GM12891 (cell line): Measurements from ENCODE around the gene GDPD4.

ENCODE experiments used
- DNase-seq: peaks from one replicate; pipeline ENCODE4 v3.0.0; 2011; ENCODE audit warnings: low spot score; ENCODE audit not compliant: insufficient read length
- FAIRE-seq: peaks from 2 replicates; lab custom pipeline; 2011; peaks lifted over from hg19 to GRCh38; lab: Jason Lieb, UNC
- PAX5 ChIP-seq: IDR thresholded peaks from 2 replicates; pipeline ENCODE4 v1.6.1; 2011; ENCODE audit warnings: low read length, moderate library complexity, mild to moderate bottlenecking; ENCODE audit not compliant: insufficient read depth, severe bottlenecking
- POLR2A ChIP-seq: IDR thresholded peaks from 2 replicates; pipeline ENCODE4 v1.6.1; 2011; ENCODE audit warnings: low read depth, low read length, control low read depth
- POLR2AphosphoS5 ChIP-seq: IDR thresholded peaks from 2 replicates; pipeline ENCODE4 v1.6.1; 2011; ENCODE audit warnings: low read depth, low read length, control low read depth
- POU2F2 ChIP-seq: IDR thresholded peaks from 2 replicates; pipeline ENCODE4 v1.6.1; 2011; ENCODE audit warnings: low read depth, mild to moderate bottlenecking, control low read depth, low read length, moderate library complexity
- SPI1 ChIP-seq: IDR thresholded peaks from 2 replicates; pipeline ENCODE4 v1.6.1; 2011; ENCODE audit warnings: low read depth, low read length, control low read depth
- TAF1 ChIP-seq: IDR thresholded peaks from 2 replicates; pipeline ENCODE4 v1.6.1; 2011; ENCODE audit warnings: low read depth, low read length, control low read depth

The GDPD4 gene

DNA sequence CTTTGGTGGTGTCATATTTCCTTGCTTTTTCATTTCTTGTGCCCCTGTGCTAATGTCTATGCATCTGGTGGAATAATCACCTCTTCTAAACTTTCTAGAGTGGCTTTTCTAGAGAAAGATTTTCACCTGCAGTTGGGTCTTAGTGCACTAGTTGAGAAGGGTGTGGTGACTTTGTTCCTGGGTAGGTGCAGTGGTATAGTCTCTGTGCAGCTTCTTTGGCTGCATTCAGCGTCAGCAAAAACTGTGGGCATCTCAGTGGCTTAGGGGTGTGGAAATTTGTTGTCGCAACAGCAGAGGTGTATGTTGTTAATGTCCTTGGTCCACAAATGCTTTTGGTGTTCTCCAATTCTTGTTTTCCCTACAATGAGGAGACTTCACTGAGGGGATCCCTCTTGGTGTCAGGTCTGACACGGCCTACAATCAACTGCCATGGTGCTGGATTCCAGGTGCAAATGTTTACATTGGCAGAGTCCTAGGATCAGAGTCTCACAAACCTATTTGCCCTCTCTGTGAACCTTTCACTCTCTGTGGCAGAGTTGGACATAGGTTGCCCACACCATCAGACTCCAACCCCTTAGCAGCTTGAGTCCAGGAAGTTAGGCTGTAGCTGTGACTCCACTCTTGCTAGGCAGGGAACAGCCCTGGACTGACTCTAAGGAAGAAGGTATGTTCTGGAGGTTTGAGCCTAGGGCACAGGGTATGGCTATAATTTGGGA is 48.8 kb downstream of the GDPD4 start:
- DNase-seq (no peak), FAIRE-seq (no peak)
- TF ChIP-seq PAX5 (no peak), POU2F2 (no peak), POLR2AphosphoS5 (no peak), POLR2A (no peak)

DNA sequence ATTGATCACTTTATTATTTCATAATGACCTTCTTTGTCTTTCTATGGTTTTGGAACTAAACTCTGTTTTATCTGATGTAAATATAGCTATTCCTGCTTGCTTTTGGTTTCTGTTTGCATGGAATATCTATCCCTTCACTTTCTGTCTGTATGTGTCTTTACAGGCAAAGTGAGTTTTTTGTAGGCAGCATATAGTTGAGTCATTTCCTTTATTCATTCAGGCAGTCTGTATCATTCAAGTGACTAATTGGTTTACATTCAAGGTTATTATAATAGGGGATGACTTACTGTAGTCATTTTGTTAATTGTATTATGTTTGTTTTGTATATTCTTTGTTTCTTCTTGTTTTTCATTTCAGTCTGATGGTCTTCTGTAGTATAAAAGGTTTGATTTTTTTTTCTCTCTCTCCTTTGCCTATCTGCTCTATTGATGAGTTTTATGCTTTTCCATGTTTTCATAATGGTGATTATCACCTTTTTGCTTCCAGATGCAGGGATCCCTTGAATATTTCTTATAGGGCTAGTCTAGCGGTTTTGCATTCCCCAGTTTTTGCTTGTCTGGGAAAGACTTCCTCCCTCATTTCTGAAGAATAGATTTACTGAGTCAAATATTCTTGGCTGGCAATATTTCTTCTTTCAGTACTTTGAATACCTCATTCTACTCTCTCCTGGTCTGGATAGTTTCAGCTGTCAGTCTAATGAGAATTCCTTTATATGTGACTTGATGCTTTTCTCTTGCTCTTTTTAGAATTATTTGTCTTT is 50.4 kb downstream of the GDPD4 start:
- DNase-seq, result no peak
- FAIRE-seq, result no peak

GRCh38 chr11:77249427-77249826 is 52.1 kb downstream of the GDPD4 start:
- FAIRE-seq, result no peak
- no peak for DNase-seq
- TF ChIP-seq TAF1, result no peak
- no peak for TF ChIP-seq PAX5
- no peak for TF ChIP-seq POLR2A
- no peak for TF ChIP-seq POLR2AphosphoS5
- TF ChIP-seq SPI1, result no peak
- no peak for TF ChIP-seq POU2F2

More for the DNA sequence above, 50.4 kb downstream of the GDPD4 start:
- TF ChIP-seq POU2F2, result no peak
- no peak for TF ChIP-seq POLR2A
- TF ChIP-seq TAF1, result no peak

DNA sequence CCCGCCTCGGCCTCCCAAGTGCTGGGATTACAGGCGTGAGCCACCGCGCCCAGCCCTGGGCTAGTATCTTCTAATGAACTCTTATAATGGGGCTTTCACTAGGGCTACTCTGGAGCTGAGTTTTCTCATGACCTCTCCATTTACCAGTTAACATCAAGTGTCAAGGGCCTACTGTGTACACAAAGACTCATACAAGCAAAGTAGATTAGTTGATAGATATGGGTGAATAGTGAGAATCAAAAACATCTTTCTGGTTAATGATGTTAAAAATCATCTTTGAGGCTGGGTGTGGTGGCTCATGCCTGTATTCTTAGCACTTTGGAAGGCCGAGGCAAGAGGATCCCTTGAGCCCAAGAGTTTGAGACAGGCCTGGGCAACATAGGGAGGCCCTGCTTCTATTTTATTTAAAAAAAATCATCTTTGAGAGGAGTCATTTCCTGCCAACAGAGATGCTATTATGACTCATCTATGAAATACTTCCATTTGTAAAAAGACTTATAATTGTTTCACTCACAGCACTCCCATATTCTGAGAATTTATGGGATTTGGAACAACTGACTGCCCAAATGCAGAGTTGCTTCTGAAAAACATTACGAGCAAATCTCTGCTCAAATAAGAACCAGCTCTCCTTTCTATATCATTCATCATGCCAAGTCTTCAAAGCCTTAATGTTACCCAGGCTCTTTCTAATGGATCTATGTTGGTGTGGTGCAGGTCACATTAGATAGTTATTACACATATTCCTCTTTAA is 57.0 kb downstream of the GDPD4 start:
- DNase-seq, result no peak
- no peak for FAIRE-seq
- TF ChIP-seq TAF1 (no peak), POLR2AphosphoS5 (no peak), POU2F2 (no peak), SPI1 (no peak), POLR2A (no peak), PAX5 (no peak)

GRCh38 chr11:77236901-77237300 is 64.6 kb downstream of the GDPD4 start:
- no peak for DNase-seq
- FAIRE-seq, result no peak
- TF ChIP-seq POLR2AphosphoS5, result no peak
- no peak for TF ChIP-seq PAX5
- TF ChIP-seq POU2F2, result no peak
- no peak for TF ChIP-seq TAF1
- TF ChIP-seq POLR2A, result no peak
- no peak for TF ChIP-seq SPI1

DNA sequence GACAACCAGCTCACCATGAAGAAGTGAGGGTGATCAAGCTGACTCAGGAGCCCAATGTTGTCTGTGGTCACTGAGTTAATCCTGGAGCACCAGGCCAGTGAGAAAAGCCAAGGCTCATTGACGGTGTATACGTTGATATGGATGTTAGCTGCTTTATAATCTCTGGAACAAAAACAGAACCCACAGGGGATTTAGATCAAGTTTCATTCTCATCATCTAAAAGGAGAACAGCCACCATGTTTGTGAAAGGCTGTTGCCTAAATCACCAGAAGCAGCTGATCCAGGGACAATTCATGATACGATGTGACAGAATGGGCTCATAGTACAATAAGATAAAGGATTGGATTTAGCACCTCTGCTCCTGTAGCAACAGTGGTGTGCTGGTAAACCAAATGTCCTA is 68.5 kb downstream of the GDPD4 start:
- no peak for FAIRE-seq
- no peak for DNase-seq
- TF ChIP-seq POLR2AphosphoS5 (no peak), SPI1 (no peak)

GRCh38 chr11:77232242-77232641 is 69.2 kb downstream of the GDPD4 start:
- TF ChIP-seq TAF1, result no peak
- TF ChIP-seq POLR2AphosphoS5, result no peak
- no peak for TF ChIP-seq POU2F2
- TF ChIP-seq PAX5, result no peak
- TF ChIP-seq POLR2A, result no peak
- TF ChIP-seq SPI1, result no peak
- DNase-seq (no peak), FAIRE-seq (no peak)

DNA sequence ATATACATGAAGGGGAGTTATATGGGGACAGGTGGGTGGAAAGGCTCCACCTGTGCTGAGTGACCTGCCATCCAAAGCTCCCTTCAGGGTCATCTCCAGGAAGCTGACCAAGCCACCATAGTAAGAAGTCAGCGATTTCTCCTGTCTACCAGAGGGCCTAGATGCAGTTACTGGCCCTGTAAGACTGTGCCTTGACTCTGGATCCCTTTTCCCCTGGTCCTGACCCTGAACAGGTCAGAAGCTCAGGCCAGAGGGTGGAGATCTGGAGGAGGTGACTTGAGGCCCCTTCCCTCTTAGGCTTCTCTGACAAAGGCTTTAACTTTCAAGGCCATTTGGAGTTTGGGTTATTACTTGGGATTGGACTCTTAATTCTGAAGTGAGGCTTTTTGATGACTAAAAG is 69.7 kb downstream of the GDPD4 start:
- no peak for DNase-seq
- no peak for TF ChIP-seq POLR2AphosphoS5
- TF ChIP-seq PAX5, result no peak
- TF ChIP-seq POU2F2, result no peak
- no peak for TF ChIP-seq TAF1
- TF ChIP-seq POLR2A, result no peak
- TF ChIP-seq SPI1, result no peak
- no peak for FAIRE-seq

DNA sequence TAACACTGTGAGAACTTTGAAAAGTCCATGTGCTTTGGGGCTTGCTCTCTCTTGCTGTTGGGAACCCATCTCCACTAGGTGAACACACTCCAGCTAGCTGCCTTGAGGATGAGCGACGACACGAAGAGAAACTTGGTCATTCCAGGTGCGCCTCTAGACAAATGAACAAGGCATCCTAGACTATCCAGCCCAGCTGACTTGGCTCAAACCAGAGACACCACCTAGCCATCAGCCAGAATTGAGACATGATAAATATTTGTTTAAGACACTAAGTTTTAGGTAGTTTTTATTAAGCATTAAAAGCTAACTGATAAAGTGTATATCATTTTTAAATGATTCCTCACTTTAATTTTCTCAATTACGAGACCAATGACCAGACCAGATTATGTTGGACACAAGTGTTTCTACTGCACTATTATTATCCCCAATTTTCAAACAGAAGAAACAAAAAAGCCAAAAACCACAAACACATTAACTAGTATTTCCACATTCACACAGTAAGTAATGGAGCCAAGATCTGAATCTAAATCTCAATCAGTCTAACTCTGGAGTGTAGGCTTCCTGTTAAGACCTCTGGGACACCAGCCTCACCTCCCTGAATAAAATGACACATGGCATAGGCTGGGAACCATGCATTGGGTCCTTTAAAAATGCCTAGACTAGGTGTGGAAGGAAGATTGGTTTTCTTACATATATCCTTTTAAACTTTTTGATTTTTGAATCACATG is 70.4 kb downstream of the GDPD4 start:
- no peak for FAIRE-seq
- TF ChIP-seq TAF1, result no peak
- TF ChIP-seq SPI1, result no peak
- TF ChIP-seq POLR2A, result no peak
- no peak for TF ChIP-seq POLR2AphosphoS5
- TF ChIP-seq POU2F2, result no peak
- no peak for TF ChIP-seq PAX5

More for the DNA sequence above, 70.4 kb downstream of the GDPD4 start:
- no peak for DNase-seq
